Activated CD8-positive, alpha-beta memory T cell treated with anti-CD3 and anti-CD28 coated beads, Interleukin-2, amount 50 U/mL, for 1 hour (primary cell): Measurements from ENCODE around the gene POLL.
"Not testable (repeated sequence)": the region's sequence is repeated elsewhere in the genome, so short reads cannot be mapped to it uniquely, and the experiment has no call there.

Experiments
- DNase-seq: peaks from one replicate; pipeline ENCODE4 v3.0.0-alpha.2; 2020; ENCODE audit errors: extremely low read depth

The POLL gene

GRCh38 chr10:101611096-101611905 lies 23.2 kb upstream of the POLL start:
- DNase-seq: no peak

- no peak for DNase-seq
Measured at GRCh38 chr10:101609481-101609880, 21.4 kb upstream of the POLL start.

GRCh38 chr10:101607124-101607523 lies 19.1 kb upstream of the POLL start:
- DNase-seq: no peak

- DNase-seq: no peak
Measured at GRCh38 chr10:101602761-101603398, 14.8 kb upstream of the POLL start.

GRCh38 chr10:101601541-101601940 lies 13.5 kb upstream of the POLL start:
- DNase-seq: no peak

- no peak for DNase-seq
Measured at GRCh38 chr10:101597091-101597900, 9.2 kb upstream of the POLL start.

- no peak for DNase-seq
Measured at GRCh38 chr10:101595591-101596433, 7.8 kb upstream of the POLL start.

- not testable (repeated sequence) for DNase-seq
Measured at GRCh38 chr10:101593331-101593730, 5.3 kb upstream of the POLL start.

- DNase-seq: no peak
Measured at GRCh38 chr10:101588879-101589278, 822 bp upstream of the POLL start.

- DNase-seq: no peak
Measured at GRCh38 chr10:101585841-101586240, 2.2 kb downstream of the POLL start.

GRCh38 chr10:101580486-101581399 lies 7.3 kb downstream of the POLL start:
- no peak for DNase-seq

- DNase-seq: no peak
Measured at GRCh38 chr10:101579516-101579870, 8.6 kb downstream of the POLL start.

- no peak for DNase-seq
Measured at GRCh38 chr10:101578803-101579515, 9.1 kb downstream of the POLL start.

GRCh38 chr10:101578192-101578591 lies 9.9 kb downstream of the POLL start:
- DNase-seq: no peak

GRCh38 chr10:101577121-101577871 lies 10.8 kb downstream of the POLL start:
- DNase-seq: no peak

GRCh38 chr10:101576211-101576863 lies 11.7 kb downstream of the POLL start:
- no peak for DNase-seq

GRCh38 chr10:101575580-101576210 lies 12.4 kb downstream of the POLL start:
- no peak for DNase-seq

- no peak for DNase-seq
Measured at GRCh38 chr10:101575091-101575490, 13.0 kb downstream of the POLL start.
